Measurements from ENCODE around the gene PLEKHG7. TPM values are rescaled to one million over a fixed set of nuclear protein-coding genes. Genes with fewer than 3 reads are reported as not detected.

PLEKHG7 gene
- total RNA-seq, 2 experiments from 2014 or later: not detected

DNA sequence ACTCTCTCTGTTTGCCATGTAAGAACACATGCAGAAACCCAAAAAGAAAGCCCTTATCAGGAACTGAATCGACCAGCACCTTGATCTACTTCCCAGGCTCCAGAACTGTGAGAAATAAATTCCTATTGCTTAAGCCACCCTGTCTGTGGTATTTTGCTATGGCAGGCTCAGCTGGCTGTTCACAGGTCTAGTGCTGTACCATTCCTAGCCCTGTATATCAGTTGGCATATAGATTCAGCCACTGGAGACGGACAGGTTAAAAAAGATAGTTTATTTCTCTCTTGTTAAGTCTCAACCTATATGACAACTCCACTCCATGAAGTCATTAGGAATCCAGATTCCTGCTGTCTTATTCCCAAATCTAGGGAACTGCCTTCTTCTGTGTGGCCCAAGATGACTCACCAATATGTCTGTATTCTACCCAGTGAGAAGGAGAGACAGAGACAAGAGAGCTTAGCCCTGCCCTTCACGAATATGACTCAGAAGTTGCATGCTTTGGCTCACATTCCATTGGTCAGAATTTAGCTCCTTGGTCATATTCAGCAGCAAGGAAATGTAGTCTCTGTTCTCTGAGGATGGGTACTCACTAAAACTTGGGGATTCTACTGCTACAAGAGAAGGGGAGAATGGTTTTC lies 57.0 kb downstream of the PLEKHG7 start:
- Mint-ChIP-seq H3K27me3 (peaks cover 22% of the 10 kb centered on the region), H3K36me3 (no peaks in the 10 kb centered on the region), H3K4me1 (ENCODE audit: low read depth) (no peaks in the 10 kb centered on the region), H3K27ac (no peak overlapping the region), H3K9me3 (no peaks in the 10 kb centered on the region), H3K4me3 (no peak overlapping the region)
- ChIA-PET CTCF (interaction anchor here (0.6 to 0.9 kb wide), 2 partner anchors 325 to 568 kb away, joined by 3 read pairs; no protein-coding TSS in a partner anchor), POLR2A (no interaction called here)
- DNase-seq: no peak
- intact Hi-C loops (cut with micrococcal nuclease): no loop called here

DNA sequence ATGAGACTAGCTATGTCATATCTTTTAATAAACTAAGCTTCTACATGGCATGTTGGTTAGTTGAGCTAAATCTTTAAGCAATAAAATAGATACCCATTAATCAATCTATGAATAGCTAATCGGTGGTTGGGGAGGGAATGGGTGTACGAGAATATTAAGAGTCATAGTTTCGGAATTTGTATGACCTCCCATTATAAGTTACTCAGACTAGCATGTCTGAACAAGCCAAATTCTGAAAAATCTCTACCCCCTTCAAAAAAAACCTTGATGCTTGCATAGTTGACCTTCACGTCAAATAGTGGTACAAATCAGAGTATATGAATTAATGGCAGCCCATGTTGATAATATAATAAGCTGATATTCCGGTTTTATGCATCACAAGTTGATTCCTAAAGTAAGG lies 60.0 kb downstream of the PLEKHG7 start:
- Mint-ChIP-seq H3K4me1 (ENCODE audit: low read depth) (no peaks in the 10 kb centered on the region), H3K9me3 (no peaks in the 10 kb centered on the region), H3K27ac (no peak overlapping the region), H3K27me3 (peaks cover 10% of the 10 kb centered on the region), H3K36me3 (no peaks in the 10 kb centered on the region), H3K4me3 (no peak overlapping the region)
- intact Hi-C loops (cut with micrococcal nuclease): no loop called here
- ChIA-PET CTCF (no interaction called here), POLR2A (no interaction called here)
- DNase-seq: no peak

DNA sequence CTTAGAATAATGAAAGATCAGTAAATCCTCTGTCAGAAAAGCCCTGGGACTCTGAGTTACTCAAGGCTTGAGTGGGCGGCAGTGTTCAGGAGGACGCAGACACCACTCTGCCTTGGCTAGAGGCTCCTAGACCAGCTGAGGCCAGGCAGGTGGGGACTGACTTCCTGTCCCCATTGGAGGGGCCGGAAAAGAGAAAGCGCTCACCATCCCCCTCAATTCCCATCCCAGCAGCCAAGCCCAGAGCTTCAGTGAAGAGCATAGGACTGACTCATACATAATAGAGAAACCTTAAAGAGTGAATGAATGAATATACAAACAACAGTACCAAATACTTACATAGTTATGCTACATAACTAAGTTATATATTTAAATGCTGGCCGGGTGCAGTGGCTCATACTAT lies 62.0 kb downstream of the PLEKHG7 start:
- CTCF ChIA-PET: no interaction called here
- POLR2A ChIA-PET: no interaction called here
- H3K36me3 Mint-ChIP-seq: no peaks in the 10 kb centered on the region
- H3K4me3 Mint-ChIP-seq: no peak overlapping the region
- H3K27ac Mint-ChIP-seq: no peak overlapping the region
- no peaks in the 10 kb centered on the region for H3K9me3 Mint-ChIP-seq
- peaks cover 9% of the 10 kb centered on the region for H3K4me1 Mint-ChIP-seq (ENCODE audit: low read depth)
- no peak for DNase-seq
- intact Hi-C loops (cut with micrococcal nuclease): no loop called here
- H3K27me3 Mint-ChIP-seq: peaks cover 2% of the 10 kb centered on the region

DNA sequence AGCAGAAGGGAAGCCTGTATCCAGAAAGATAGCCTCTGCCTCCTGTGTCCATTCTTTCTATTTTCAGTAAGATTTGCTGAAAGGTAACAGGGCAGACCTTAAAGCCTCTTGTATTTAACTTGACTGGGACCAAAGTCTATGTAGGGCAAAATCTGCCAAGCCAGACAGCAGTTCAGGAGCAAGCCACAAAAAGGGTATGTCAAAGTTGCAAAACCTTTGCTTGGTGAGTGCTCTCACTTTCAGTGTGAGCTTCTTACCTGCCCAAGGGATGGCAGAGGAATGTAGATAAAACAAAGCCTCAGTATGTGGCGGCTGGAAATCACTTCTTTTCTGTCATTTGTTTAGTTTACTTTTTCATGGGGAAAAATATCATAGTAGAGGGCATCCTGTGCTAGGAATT lies 63.1 kb downstream of the PLEKHG7 start:
- Mint-ChIP-seq H3K4me3 (no peak overlapping the region), H3K27me3 (peaks cover 2% of the 10 kb centered on the region), H3K4me1 (ENCODE audit: low read depth) (peaks cover 9% of the 10 kb centered on the region), H3K36me3 (no peaks in the 10 kb centered on the region), H3K9me3 (no peaks in the 10 kb centered on the region), H3K27ac (no peak overlapping the region)
- no peak for DNase-seq
- POLR2A ChIA-PET: interaction anchor here (0.6 kb wide), 1 partner anchor 9 kb away, joined by 4 read pairs; no protein-coding TSS in a partner anchor
- CTCF ChIA-PET: interaction anchor here (0.6 kb wide), 1 partner anchor 26 kb away, joined by 5 read pairs; no protein-coding TSS in a partner anchor
- intact Hi-C loops (cut with micrococcal nuclease): no loop called here

DNA sequence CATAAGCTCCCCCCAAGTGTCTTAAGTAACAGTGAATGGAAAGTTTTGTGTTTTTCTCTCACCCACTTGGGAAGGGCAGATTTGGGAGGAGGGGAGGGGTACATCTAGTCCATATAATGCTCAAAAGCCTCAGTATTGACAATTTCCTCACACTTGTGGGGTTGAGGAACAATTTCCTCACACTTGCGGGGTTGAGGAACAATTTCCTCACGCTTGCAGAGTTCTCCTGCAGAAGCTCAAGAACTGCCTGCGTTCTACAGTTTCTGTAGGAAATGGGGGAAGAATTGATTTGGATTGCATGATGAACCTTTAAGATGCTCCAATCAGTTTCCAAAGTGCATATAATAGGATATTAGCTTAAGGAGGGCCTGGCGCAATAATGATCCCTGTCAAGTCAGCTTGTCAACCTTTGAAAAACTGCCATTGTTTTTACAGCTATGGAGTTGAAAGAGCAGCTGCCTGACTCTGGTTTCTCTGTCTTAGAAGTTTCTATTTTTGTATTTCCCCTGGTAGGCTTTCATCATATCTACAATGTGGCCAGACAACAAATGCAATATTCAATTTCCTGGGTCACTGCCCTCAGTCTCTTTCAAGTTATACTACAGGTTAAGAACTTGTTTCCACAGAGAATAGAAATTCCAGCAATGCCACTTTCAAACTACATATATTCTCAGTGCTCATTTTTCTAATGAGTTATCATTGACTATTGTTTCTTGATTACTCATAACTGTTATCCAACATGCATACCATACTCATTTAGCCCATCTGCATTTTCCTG lies 66.5 kb downstream of the PLEKHG7 start:
- Mint-ChIP-seq H3K9me3 (no peaks in the 10 kb centered on the region), H3K36me3 (no peaks in the 10 kb centered on the region), H3K4me1 (ENCODE audit: low read depth) (peaks cover 12% of the 10 kb centered on the region), H3K27me3 (no peaks in the 10 kb centered on the region), H3K4me3 (no peak overlapping the region), H3K27ac (no peak overlapping the region)
- DNase-seq: no peak
- intact Hi-C loops (cut with micrococcal nuclease): no loop called here
- ChIA-PET POLR2A (no interaction called here), CTCF (no interaction called here)

DNA sequence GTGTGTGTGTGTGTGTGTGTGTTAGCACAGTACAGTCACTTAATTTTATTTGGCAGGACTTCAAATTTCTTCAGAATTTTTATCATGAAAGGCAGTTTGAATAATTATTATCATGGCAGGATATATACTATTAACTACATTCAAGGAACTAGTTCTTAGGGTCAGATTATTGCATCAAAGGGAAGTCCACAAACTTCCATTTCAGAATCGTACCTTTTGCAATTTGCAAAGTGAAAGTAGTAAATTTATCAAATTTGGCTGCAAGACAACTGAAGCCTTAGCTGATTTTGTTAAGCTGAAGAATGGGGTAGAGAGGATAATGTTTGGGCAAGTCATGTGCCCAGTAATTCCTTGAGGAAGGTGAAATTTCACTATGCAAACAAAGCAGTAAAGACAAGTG lies 68.2 kb downstream of the PLEKHG7 start:
- Mint-ChIP-seq H3K4me3 (no peak overlapping the region), H3K4me1 (ENCODE audit: low read depth) (peaks cover 15% of the 10 kb centered on the region), H3K27me3 (no peaks in the 10 kb centered on the region), H3K27ac (no peak overlapping the region), H3K36me3 (no peaks in the 10 kb centered on the region), H3K9me3 (no peaks in the 10 kb centered on the region)
- POLR2A ChIA-PET: no interaction called here
- intact Hi-C loops (cut with micrococcal nuclease): no loop called here
- no peak for DNase-seq
- CTCF ChIA-PET: interaction anchor here (1.1 to 1.4 kb wide), 2 partner anchors 15 to 732 kb away, joined by 3 read pairs; no protein-coding TSS in a partner anchor

DNA sequence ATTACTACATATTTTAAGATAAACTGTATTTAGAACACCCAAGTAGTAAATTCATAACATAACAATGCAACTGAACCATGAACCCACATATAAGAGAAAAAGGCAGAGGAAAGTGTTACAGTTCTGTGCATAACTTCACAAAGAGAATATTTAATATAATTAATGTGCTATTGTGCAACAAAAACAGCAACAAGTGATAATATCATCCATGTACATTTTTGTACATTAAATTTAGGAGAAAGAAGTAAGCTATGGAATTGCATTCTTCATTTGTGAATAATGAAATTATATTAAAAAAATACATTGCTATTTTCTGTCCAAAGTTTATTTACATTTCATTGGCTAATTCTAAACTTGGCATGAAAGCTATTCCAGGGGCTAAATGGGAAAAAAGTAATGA lies 72.6 kb downstream of the PLEKHG7 start:
- Mint-ChIP-seq H3K27ac (no peak overlapping the region), H3K27me3 (no peaks in the 10 kb centered on the region), H3K9me3 (no peaks in the 10 kb centered on the region), H3K4me3 (no peak overlapping the region), H3K4me1 (ENCODE audit: low read depth) (peaks cover 5% of the 10 kb centered on the region), H3K36me3 (peaks cover 10% of the 10 kb centered on the region)
- no peak for DNase-seq
- intact Hi-C loops (cut with micrococcal nuclease): no loop called here
- CTCF ChIA-PET: interaction anchor here (0.7 kb wide), 1 partner anchor 1198 kb away, joined by 3 read pairs; no protein-coding TSS in a partner anchor
- POLR2A ChIA-PET: no interaction called here

DNA sequence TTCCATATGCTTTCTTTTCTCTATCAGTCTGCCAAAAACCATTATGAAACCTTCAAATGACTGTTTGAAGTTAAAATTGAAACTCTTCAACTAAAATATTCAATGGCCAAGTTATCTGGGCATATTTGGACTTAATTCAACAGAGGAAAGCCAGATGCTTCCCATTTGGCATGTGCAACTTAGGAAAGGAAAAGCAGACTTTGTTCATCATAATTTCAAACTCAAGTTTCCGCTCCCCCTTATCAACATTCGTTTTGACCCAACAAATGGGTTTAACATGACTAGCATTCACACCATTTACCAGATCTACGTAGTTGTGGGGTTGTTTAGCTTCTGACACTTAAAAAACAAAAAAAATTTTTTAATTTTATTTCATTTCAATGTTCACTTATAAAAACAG lies 75.7 kb downstream of the PLEKHG7 start:
- H3K36me3 Mint-ChIP-seq: peaks cover 10% of the 10 kb centered on the region
- H3K9me3 Mint-ChIP-seq: no peaks in the 10 kb centered on the region
- peaks cover 3% of the 10 kb centered on the region for H3K4me1 Mint-ChIP-seq (ENCODE audit: low read depth)
- no peaks in the 10 kb centered on the region for H3K27me3 Mint-ChIP-seq
- DNase-seq: no peak
- POLR2A ChIA-PET: no interaction called here
- intact Hi-C loops (cut with micrococcal nuclease): no loop called here
- H3K27ac Mint-ChIP-seq: no peak overlapping the region
- no peak overlapping the region for H3K4me3 Mint-ChIP-seq
- CTCF ChIA-PET: interaction anchor here (1.1 kb wide), 1 partner anchor 1397 kb away, joined by 5 read pairs; no protein-coding TSS in a partner anchor

DNA sequence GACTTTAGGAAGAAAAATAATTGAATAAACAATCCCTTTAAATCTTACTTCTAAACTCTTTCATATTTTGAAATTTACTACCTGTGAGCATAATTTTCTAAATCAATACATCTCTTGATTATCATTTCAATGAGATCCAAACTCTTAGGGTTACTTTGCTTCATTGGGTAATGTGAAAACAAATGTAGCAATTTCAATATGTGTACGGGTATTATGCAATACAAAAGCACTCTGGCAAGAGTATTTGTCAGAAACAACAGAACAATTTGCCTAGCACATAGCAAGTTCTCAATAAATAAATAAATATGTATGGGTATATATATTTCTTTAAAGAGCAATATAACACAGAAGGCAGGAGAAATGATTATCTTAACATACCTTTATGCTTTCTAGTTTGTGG lies 77.1 kb downstream of the PLEKHG7 start:
- H3K4me1 Mint-ChIP-seq (ENCODE audit: low read depth): peaks cover 2% of the 10 kb centered on the region
- DNase-seq: no peak
- no peaks in the 10 kb centered on the region for H3K27me3 Mint-ChIP-seq
- intact Hi-C loops (cut with micrococcal nuclease): no loop called here
- peaks cover 10% of the 10 kb centered on the region for H3K36me3 Mint-ChIP-seq
- ChIA-PET CTCF (no interaction called here), POLR2A (no interaction called here)
- no peak overlapping the region for H3K4me3 Mint-ChIP-seq
- H3K9me3 Mint-ChIP-seq: no peaks in the 10 kb centered on the region
- no peak overlapping the region for H3K27ac Mint-ChIP-seq

DNA sequence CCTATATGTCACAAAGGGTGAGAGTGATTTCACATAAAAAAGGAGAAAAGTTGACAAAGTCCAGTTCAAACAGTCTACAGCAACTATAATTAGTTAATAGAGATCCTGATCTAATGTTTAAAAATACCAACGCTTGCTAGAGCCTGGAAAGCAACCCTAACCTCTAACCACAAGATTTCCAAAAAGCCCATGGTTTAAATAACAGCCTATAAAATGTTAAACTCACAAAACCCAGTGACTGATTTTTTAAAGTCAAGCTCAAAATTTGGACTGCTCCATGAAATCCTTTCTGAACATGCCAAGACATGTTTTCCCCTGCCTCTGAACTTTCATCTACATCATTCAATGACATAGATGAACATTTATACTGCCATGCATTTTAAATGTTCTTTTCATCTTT lies 81.6 kb downstream of the PLEKHG7 start:
- CTCF ChIA-PET: interaction anchor here (0.6 to 4.8 kb wide), 5 partner anchors 171 to 1318 kb away, joined by 3 to 23 read pairs (median 3); no protein-coding TSS in a partner anchor
- Mint-ChIP-seq H3K27ac (no peak overlapping the region), H3K9me3 (no peaks in the 10 kb centered on the region), H3K36me3 (peaks cover 3% of the 10 kb centered on the region), H3K27me3 (no peaks in the 10 kb centered on the region), H3K4me1 (ENCODE audit: low read depth) (no peaks in the 10 kb centered on the region), H3K4me3 (no peak overlapping the region)
- intact Hi-C loops (cut with micrococcal nuclease): loop anchor here (2.0 kb wide), 1 partner anchor 612 kb away; no protein-coding TSS in a partner anchor
- POLR2A ChIA-PET: interaction anchor here (0.6 kb wide), 1 partner anchor 203 kb away, joined by 4 read pairs; no protein-coding TSS in a partner anchor
- DNase-seq: no peak

DNA sequence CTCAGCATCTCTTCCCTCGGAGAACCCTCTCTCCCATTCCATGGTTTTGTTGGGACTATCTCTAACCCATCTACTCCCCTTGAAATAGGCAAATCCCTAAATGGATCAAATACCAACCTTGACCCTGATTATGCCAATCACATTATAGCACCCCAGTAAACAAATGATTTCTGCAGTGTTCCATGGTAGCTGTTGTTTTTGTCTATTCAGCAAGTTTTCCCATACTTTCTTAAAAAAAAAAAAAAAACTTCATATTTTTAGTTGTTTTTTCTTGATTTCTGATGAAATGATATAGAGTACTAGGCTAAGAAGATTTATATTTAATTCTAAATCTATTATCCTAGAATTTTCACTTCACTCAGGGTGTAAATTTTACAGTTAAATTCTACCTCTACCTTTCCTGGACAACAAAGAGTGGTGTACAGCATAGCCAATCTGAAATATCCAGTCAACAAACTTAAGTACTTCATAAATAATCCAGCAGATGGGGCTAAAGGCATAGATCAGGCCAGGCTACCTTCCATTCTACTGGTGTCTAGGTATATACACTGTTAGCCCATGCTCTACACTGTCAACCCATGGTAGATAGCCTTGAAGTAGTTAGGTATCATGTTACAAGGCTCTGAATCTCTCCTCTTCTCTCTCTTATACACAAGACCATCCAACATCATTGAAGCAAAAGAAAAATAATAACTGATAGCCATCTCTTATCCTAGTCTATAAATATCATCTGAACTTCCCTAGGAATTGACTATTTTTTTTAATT lies 82.2 kb downstream of the PLEKHG7 start:
- ChIA-PET POLR2A (no interaction called here), CTCF (interaction anchor here (0.6 to 4.8 kb wide), 14 partner anchors 11 to 1317 kb away, joined by 3 to 23 read pairs (median 4); no protein-coding TSS in a partner anchor)
- intact Hi-C loops (cut with micrococcal nuclease): loop anchor here (1.0 to 2.0 kb wide), 3 partner anchors 144 to 612 kb away; partner anchors contain the start of gene EEA1
- H3K27me3 Mint-ChIP-seq: no peaks in the 10 kb centered on the region
- DNase-seq: no peak
- no peak overlapping the region for H3K4me3 Mint-ChIP-seq
- H3K9me3 Mint-ChIP-seq: no peaks in the 10 kb centered on the region
- H3K27ac Mint-ChIP-seq: no peak overlapping the region
- no peaks in the 10 kb centered on the region for H3K4me1 Mint-ChIP-seq (ENCODE audit: low read depth)
- peaks cover 5% of the 10 kb centered on the region for H3K36me3 Mint-ChIP-seq

DNA sequence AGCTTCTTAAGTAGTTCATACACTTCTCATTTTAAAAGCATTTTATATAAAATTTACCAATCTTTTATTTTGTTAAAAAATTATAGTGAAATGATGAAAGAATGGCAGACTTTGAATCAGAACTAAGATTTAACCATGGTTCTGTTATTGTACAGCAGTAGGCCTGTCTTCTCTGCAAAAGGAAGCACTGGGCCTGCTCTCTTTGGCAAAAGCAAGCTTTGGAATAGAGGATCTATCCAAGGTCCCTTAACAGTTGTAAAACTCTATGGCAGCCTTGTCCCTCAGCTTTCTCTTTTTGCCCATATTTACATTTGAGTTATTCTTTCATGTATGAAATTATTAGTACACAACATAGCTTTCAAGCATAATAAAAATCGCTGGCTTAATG lies 82.8 kb downstream of the PLEKHG7 start:
- ChIA-PET POLR2A (no interaction called here), CTCF (interaction anchor here (0.6 to 4.8 kb wide), 11 partner anchors 11 to 1316 kb away, joined by 3 to 23 read pairs (median 4); no protein-coding TSS in a partner anchor)
- Mint-ChIP-seq H3K36me3 (peaks cover 9% of the 10 kb centered on the region), H3K4me1 (ENCODE audit: low read depth) (no peaks in the 10 kb centered on the region), H3K4me3 (no peak overlapping the region), H3K27me3 (no peaks in the 10 kb centered on the region), H3K27ac (no peak overlapping the region), H3K9me3 (no peaks in the 10 kb centered on the region)
- DNase-seq: no peak
- intact Hi-C loops (cut with micrococcal nuclease): loop anchor here (1.0 to 2.0 kb wide), 3 partner anchors 144 to 611 kb away; partner anchors contain the start of gene EEA1

All from activated CD4-positive, alpha-beta memory T cell treated with anti-CD3 and anti-CD28 coated beads for 36 hours (primary cell).